Measurements from ENCODE around the gene NWD2. TPM values are rescaled to one million over a fixed set of nuclear protein-coding genes. Genes with fewer than 3 reads are reported as not detected.

The NWD2 gene
- total RNA-seq, 1 experiment from 2014 or later, result under 0.01 TPM

DNA sequence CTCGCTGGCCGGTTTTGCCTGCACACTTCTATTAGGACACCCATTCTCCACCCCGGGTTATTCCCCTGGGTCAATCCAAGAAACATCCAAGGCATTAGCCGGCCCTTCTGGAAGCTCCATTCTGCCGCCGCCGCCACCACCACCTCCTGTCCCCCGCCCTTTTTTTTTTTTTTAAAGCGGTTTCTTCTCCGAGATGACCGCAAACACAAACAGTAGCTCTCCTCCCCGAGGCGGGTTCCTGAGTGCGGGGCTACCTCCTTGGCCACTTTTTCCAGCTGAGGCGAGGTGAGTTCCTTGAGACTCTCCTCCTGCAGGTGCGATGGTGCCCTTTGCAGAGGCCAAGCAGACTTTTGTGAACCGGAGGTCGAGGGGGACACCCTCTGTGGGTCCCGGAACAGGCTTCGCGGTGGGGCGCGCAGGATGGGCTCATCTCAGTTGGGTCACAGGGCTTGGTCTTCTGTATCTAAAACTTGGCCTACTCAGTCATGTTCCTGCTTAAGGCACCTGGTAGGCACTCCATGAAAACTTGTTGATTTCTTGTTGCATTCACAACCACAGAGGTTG is 930 bp downstream of the NWD2 start:
- H4K20me1 ChIP-seq (ENCODE audit: low read length), result no peaks in the 10 kb centered on the region
- ATAC-seq (no peak), DNase-seq (no peak)
- no peaks in the 10 kb centered on the region for H3K4me1 ChIP-seq (ENCODE audit: insufficient read depth, low read length)
- no peaks in the 10 kb centered on the region for H3K9me3 ChIP-seq (ENCODE audit: low read length)
- no peak overlapping the region for H3K4me3 ChIP-seq (ENCODE audit: low read length)
- no TSS peak for BruUV-seq (replicated peaks)
- TF ChIP-seq CTCF (conservative IDR thresholded peaks at IDR 0.05; ENCODE audit: low read depth, low read length) (no peak), EZH2phosphoT487 (IDR thresholded peaks at IDR 0.05; ENCODE audit: borderline replicate concordance, low read length) (no peak), EZH2 (IDR thresholded peaks at IDR 0.05; ENCODE audit: low read length, unreplicated experiment) (no peak)
- no peak overlapping the region for H3K9ac ChIP-seq (ENCODE audit: low read length)
- no peak overlapping the region for H3K27ac ChIP-seq (ENCODE audit: low read length)
- no peaks in the 10 kb centered on the region for H3F3A ChIP-seq (ENCODE audit: low read length, unreplicated experiment)
- no peaks in the 10 kb centered on the region for H3K36me3 ChIP-seq (ENCODE audit: low read depth, low read length)
- CTCF ChIA-PET, result no interaction called here
- intact Hi-C loops (cut with micrococcal nuclease), result no loop called here
- H2AFZ ChIP-seq (ENCODE audit: low read length), result no peak overlapping the region
- H3K4me2 ChIP-seq (ENCODE audit: low read length), result no peak overlapping the region
- H3K27me3 ChIP-seq (ENCODE audit: low read length), result peaks cover 32% of the 10 kb centered on the region
- no peaks in the 10 kb centered on the region for H3K79me2 ChIP-seq (ENCODE audit: low read length)
- POLR2A ChIA-PET (ENCODE audit: unreplicated experiment), result no interaction called here
- no peaks in the 10 kb centered on the region for H3K9me2 ChIP-seq (replicated peaks; ENCODE audit: low read length)

GRCh38 chr4:37246891-37247290 is 2.3 kb downstream of the NWD2 start:
- ChIA-PET CTCF (no interaction called here), POLR2A (ENCODE audit: unreplicated experiment) (no interaction called here)
- Histone ChIP-seq H3K9ac (ENCODE audit: low read length) (no peak overlapping the region), H3K79me2 (ENCODE audit: low read length) (no peaks in the 10 kb centered on the region), H3K27me3 (ENCODE audit: low read length) (peaks cover 27% of the 10 kb centered on the region), H3K4me1 (ENCODE audit: insufficient read depth, low read length) (no peaks in the 10 kb centered on the region), H3K36me3 (ENCODE audit: low read depth, low read length) (no peaks in the 10 kb centered on the region), H4K20me1 (ENCODE audit: low read length) (no peaks in the 10 kb centered on the region), H3F3A (ENCODE audit: low read length, unreplicated experiment) (no peaks in the 10 kb centered on the region), H2AFZ (ENCODE audit: low read length) (no peak overlapping the region), H3K9me2 (replicated peaks; ENCODE audit: low read length) (no peaks in the 10 kb centered on the region), H3K9me3 (ENCODE audit: low read length) (no peaks in the 10 kb centered on the region), H3K4me3 (ENCODE audit: low read length) (no peak overlapping the region), H3K4me2 (ENCODE audit: low read length) (no peak overlapping the region), H3K27ac (ENCODE audit: low read length) (no peak overlapping the region)
- BruUV-seq (replicated peaks), result no TSS peak
- DNase-seq (peak; percentile 20), ATAC-seq (no peak)
- intact Hi-C loops (cut with micrococcal nuclease), result no loop called here
- TF ChIP-seq EZH2phosphoT487 (IDR thresholded peaks at IDR 0.05; ENCODE audit: borderline replicate concordance, low read length), result no peak

- Histone ChIP-seq H3F3A (ENCODE audit: low read length, unreplicated experiment) (no peaks in the 10 kb centered on the region), H2AFZ (ENCODE audit: low read length) (no peak overlapping the region), H3K9ac (ENCODE audit: low read length) (no peak overlapping the region), H3K27me3 (ENCODE audit: low read length) (peaks cover 35% of the 10 kb centered on the region; the same call in 1 of the 2 replicates), H3K27ac (ENCODE audit: low read length) (no peak overlapping the region), H3K36me3 (ENCODE audit: low read depth, low read length) (no peaks in the 10 kb centered on the region), H3K9me3 (ENCODE audit: low read length) (no peaks in the 10 kb centered on the region), H3K4me3 (ENCODE audit: low read length) (no peak overlapping the region), H3K4me2 (ENCODE audit: low read length) (no peak overlapping the region), H3K4me1 (ENCODE audit: insufficient read depth, low read length) (no peaks in the 10 kb centered on the region), H3K9me2 (replicated peaks; ENCODE audit: low read length) (no peaks in the 10 kb centered on the region), H3K79me2 (ENCODE audit: low read length) (no peaks in the 10 kb centered on the region), H4K20me1 (ENCODE audit: low read length) (no peaks in the 10 kb centered on the region)
- ChIA-PET POLR2A (ENCODE audit: unreplicated experiment) (no interaction called here), CTCF (no interaction called here)
- no peak for TF ChIP-seq CTCF (conservative IDR thresholded peaks at IDR 0.05; ENCODE audit: low read depth, low read length)
- no peak for TF ChIP-seq EZH2phosphoT487 (IDR thresholded peaks at IDR 0.05; ENCODE audit: borderline replicate concordance, low read length)
- TF ChIP-seq EZH2 (IDR thresholded peaks at IDR 0.05; ENCODE audit: low read length, unreplicated experiment), result no peak
- DNase-seq, result no peak
- no peak for ATAC-seq
- intact Hi-C loops (cut with micrococcal nuclease), result no loop called here
- no TSS peak for BruUV-seq (replicated peaks)
Measured at GRCh38 chr4:37258221-37258620, 13.7 kb downstream of the NWD2 start.
